Tibial nerve (tissue), 4 donors: Measurements from ENCODE around the gene CRYZL1.

Source experiments
- EP300 ChIP-seq, 2 donors: sonication (generic); formaldehyde crosslinking; IDR thresholded peaks; one replicate each; pipeline ENCODE4 v1.6.1; 2017; ENCODE audit warnings: antibody characterized with exemption in 2 of 2, mild to moderate bottlenecking in 1 of 2
- POLR2A ChIP-seq, 2 donors: fragments of 450-650 bp; IDR thresholded peaks; one replicate each; pipeline ENCODE4 v1.6.1; 2017; ENCODE audit warnings: antibody characterized with exemption in 2 of 2, mild to moderate bottlenecking in 2 of 2, moderate library complexity in 2 of 2
- TF ChIP-seq, protein P1 (sequence below), 5 experiments: fragments of 200-600 bp in 3 of 5; fragments of 450-650 bp in 2 of 5; sonication (generic) in 3 of 5; IDR thresholded peaks; one replicate each; pipeline ENCODE4 v1.5.1; 2016 to 2019; ENCODE audit warnings: antibody characterized with exemption in 5 of 5, mild to moderate bottlenecking in 3 of 5, moderate library complexity in 2 of 5

DNA sequence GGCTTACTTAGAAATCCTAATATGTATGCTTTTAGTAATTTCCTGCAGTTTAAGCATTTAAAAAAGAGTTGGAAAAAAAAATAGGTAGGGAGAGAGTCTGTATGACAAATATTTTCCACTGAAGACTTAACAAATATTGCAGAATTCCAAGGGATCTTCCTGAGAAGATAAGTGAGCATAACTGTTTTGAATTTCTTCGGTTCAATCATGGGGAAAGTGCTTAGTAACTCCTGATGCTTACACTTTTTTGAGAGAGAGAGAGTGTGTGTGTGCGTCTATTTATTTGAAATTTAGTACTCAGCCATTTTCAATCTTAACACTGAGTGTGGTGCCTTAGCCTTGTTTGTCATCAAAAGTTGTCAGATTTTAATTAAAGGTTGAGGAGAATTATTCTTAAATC, 80.2 kb downstream of the CRYZL1 start:
- TF ChIP-seq, protein P1, sequence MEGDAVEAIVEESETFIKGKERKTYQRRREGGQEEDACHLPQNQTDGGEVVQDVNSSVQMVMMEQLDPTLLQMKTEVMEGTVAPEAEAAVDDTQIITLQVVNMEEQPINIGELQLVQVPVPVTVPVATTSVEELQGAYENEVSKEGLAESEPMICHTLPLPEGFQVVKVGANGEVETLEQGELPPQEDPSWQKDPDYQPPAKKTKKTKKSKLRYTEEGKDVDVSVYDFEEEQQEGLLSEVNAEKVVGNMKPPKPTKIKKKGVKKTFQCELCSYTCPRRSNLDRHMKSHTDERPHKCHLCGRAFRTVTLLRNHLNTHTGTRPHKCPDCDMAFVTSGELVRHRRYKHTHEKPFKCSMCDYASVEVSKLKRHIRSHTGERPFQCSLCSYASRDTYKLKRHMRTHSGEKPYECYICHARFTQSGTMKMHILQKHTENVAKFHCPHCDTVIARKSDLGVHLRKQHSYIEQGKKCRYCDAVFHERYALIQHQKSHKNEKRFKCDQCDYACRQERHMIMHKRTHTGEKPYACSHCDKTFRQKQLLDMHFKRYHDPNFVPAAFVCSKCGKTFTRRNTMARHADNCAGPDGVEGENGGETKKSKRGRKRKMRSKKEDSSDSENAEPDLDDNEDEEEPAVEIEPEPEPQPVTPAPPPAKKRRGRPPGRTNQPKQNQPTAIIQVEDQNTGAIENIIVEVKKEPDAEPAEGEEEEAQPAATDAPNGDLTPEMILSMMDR (IDR thresholded peaks at IDR 0.05), result no peak
- no peak for TF ChIP-seq POLR2A (IDR thresholded peaks at IDR 0.05)
- no peak for TF ChIP-seq EP300 (IDR thresholded peaks at IDR 0.05)
